HG03571 (cell line): ENCODE results near the gene AATK.

ENCODE experiments used
- ATAC-seq: cut with Tn5 transposase; IDR thresholded peaks from one replicate; pipeline ENCODE4 v1.9.1; 2021; ENCODE audit not compliant: unreplicated experiment

The AATK gene

DNA sequence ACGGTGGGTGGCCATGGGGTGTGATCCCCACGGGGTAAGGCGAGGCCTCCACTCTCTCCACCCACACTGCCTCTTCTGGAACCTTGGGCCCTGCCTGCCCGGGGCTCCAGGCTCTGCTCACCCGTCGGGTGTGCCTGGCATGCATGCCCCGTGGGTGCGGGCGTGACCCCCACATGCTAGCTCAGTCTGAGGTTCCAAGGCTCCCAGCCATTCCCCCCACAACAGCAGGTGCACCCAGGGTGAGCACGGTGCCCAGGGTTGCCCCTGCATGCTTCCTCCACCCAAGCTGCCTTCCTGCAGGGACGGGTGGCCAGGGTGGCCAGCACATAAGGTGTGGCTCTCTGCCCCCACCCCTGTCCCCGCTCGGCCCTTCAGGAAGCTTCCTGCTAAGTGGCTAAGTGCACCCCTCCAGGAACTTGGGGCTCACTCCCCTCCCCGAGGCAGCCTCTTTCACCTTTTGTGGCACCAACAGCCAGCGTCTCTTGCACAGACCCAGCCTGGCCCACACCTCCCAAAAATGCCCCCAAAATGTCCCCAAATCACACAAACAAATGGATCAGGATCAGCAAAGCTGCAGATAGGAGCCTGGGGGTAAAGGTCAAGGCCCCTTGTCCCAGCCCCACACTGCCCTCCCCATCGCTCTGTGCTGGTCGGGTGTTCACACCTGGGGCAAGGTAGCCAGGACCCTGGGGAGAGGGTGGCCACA is 22.2 kb downstream of the AATK start:
- no peak for ATAC-seq

DNA sequence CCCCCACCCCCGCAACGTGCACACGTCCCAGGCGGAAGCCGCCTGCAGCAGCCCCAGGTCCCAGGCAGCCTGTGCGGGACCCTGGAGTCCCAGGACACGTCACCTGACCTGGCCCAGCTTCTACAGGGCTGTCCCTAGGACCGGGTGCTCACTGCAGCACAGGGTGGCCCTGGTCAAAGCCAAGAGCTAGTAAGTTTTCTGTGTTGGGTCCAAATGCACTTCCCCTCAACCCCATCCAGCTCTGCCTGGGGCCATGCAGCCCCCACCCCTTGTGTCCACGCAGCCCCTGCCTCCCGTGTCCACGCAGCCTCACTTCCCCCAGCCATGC is 22.9 kb downstream of the AATK start:
- ATAC-seq, result no peak

DNA sequence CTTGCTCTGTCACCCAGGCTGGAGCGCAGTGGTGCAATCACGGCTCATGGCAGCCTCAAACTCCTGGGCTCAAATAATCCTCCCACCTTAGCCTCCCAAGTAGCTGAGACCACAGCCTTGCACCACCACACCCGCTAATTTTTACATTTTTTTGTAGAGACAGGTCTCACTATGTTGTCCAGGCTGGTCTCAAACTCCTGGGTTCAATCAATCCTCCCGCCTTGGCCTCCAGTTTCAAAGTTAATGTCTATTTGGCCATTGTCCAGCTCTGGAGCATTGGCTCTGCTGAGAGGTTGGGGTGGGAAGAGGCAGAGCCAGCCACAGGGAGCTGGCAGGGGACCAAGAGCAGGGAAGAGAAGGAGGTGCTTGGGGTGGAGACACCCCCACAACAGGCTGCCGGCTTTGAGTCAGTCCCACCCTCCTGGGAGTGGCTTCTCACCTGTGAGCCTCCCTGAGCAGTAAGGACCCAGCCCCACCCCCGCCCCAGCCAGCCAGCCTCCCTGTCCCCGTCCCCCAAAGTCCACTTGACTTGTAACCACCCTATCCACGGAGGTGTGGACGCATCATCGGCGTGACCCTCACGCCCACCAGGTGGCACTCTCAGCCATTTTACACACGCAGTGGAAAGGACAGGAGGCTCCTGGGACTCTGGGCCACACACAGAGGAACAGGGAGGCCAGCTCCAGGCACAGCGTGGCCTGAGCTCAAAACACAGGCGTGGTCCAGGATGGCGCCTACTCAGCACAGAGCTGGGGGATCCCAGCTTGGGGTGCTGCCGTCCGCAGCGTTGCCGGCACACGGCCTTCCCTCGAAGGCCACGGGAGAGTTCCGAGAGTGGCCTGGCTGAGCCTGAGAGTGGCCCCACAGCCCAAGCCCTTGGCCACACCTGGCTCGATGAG is 23.5 kb downstream of the AATK start:
- no peak for ATAC-seq

DNA sequence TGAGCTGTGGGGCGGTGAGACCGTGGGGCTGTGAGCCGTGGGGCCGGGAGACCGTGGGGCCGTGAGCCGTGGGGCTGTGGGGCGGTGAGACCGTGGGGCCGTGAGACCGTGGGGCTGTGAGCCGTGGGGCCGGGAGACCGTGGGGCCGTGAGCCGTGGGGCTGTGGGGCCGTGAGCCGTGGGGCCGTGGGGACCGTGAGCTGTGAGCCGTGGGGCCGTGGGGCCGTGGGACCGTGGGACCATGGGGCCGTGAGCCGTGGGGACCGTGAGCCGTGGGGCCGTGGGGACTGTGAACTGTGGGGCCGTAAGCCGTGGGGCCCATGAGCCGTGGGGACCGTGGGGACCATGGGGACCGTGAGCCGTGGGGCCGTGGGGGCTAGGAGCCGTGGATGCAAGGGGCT is 25.3 kb downstream of the AATK start:
- ATAC-seq, result no peak

DNA sequence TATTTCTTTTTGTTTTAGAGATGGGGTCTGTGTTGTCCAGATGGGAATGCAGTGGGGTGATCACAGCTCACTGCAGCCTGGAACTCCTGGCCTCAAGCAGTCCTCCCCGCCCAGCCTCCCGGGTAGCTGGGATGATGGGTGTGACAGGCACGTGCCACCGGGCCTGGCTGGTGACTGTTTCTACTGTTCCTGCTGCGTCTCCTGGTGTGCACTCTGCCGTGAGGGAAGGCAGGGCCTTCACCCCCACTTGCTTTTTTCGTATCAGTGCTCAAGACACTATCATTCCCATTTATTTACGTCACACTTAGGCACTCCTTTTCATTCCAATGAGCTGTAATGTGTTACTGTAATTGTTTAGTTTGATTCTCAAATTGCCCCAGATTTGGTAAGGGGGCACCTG is 26.0 kb downstream of the AATK start:
- ATAC-seq, result no peak

DNA sequence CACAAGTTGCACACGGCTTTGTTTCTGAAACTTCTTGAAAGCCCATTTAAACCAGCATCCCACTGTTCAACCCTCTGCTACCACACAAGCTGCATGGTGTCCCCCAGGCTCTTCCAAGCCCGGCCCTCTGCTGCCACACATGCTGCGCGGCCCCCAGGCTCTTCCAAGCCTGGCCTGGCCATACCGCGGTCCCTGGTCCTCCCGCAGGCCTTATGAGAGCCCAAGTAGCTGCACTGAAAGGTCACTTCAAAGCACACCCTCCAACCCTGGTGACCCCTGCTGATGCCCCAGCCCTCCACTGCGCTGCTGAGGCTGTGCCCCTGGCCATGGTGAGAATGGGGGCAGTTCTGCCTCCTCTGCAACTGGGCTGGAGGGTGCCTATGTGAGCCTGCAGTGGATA is 26.6 kb downstream of the AATK start:
- ATAC-seq, result no peak

DNA sequence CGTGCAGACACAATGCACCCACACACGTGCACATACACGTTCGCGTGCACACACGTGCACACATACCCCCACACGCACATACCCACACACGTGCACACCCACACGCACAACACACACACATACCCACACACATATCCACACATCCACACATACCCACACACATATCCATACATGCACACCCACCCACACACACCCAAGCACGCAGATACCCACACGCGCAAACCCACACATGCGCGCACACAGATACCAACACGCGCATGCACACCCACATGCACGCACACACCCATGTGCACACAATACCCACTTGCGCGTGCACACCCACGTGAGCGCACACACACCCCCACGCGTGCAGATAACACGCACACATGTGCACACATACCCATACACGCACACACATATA is 27.5 kb downstream of the AATK start:
- no peak for ATAC-seq

DNA sequence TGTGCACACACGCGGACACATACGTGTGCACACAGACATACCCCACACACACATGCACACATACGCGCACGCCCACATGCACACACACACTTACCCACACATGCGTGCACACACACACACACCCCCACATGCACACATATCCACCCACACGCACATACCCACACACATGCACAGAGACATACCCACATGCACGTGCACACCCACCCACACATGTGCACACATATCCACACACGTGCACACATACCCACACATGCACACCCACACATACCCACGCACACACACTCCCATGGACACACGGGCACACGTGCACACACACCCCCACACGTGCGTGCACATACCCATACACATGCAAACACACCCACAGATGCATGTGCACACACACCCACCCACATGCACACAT is 27.9 kb downstream of the AATK start:
- no peak for ATAC-seq

DNA sequence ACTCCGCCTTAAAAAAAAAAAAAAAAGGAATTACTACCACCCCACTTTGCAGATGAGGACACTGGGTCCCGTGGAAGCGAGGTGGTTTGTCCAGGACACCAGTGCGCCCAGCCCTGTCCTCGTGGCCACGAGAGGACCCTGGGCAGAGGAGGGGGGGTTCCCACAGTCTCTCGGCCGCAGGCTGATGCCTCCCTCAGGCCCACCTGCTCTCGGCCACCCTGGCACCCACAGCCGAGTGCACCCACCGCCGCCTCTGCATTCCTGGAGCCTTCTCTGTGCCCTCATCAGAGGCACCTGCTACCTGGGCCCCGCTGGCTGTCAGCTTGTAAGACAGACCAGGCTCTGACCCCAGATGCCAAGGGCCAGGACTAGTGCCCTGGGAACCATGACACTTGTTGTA is 28.8 kb downstream of the AATK start:
- no peak for ATAC-seq

DNA sequence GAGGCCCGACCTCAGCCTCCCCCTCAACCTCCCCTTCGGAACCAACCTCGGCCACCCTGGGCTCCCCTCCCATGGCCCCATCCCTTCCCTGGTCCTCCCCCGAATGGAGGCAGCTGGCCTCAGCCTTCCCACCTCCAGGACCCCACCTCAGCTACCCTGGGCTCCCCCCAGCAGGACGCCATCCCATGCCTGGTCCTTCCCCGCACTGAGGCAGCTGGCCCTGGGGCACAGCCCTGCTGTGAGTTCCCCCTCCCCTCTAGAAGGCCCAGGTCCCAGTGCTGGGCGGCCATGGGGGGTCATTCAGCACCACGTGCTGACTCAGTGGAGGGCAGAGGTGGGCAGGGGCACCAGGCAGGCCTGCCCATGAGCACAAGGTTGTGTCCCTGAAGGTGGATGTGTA is 29.7 kb downstream of the AATK start:
- no peak for ATAC-seq

DNA sequence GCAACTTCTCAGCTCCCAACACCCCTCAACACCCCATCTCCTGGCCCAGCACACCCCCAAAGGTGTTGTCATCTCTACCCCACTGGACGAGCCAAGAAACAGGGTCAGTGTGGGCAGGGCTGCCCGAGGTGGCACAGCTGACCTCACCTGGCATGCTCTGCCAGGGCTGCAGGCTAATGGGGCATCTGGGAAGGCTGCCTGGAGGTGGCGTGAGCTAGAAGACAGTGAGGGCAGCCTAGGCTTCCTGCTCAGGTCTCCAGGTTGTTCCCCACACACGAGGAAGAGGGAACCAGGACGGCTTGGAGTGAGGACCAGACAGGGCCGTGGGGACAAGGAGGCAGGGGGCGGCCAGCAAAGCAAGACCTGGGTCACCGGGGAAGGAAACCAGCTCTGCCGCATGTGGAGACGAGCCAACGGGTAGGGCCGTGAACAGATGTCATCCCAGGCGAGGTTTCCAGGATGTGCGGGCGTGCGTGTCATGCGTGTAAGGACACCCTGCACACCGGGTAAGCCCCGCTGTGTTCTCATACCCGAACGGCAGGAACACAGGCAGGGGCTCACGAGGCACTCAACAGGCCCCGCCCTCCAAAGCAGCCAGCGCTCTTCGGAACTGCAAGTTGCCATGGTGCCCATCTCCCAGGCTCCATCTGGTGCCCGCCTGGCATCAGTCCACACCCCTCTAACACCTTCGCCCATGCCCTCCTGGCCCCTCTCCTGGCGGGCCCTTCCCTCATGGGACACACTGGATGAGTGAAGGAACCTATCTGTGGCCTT is 30.3 kb downstream of the AATK start:
- ATAC-seq, result no peak

DNA sequence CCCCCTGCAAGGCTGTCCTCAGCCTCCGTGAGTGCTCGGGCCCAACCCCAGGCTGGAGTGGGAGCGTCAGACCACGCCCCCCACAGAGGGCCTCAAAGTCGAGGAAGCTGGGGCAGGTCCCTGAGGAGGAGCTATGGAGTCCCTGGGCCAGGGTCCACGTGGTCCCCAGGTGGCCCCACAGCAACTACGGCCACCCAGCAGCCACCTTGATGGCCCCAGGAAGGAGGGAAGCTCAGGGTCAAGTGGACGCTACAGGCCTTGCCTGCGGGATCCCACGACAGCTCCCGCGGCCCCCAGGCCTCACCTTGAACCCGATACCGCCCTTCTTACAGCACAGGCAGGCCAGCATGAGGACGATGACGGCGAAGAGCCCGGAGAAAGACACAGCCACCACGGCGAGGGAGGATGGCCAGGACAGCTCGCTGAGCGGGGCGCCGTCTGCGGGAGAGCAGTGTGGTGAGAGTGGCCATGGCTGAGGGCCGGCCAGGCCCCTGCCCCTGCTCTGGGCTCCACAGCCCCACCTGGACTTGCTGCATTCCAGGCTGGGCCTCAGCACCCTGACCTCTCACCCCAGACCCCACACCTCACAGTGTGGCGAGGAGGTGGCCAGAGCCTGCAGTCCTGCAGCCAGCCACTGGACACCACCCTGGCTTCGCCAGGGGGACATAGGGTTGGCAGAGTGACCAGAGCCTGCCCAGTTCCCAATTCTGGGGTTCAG is 31.8 kb downstream of the AATK start:
- ATAC-seq, result no peak

DNA sequence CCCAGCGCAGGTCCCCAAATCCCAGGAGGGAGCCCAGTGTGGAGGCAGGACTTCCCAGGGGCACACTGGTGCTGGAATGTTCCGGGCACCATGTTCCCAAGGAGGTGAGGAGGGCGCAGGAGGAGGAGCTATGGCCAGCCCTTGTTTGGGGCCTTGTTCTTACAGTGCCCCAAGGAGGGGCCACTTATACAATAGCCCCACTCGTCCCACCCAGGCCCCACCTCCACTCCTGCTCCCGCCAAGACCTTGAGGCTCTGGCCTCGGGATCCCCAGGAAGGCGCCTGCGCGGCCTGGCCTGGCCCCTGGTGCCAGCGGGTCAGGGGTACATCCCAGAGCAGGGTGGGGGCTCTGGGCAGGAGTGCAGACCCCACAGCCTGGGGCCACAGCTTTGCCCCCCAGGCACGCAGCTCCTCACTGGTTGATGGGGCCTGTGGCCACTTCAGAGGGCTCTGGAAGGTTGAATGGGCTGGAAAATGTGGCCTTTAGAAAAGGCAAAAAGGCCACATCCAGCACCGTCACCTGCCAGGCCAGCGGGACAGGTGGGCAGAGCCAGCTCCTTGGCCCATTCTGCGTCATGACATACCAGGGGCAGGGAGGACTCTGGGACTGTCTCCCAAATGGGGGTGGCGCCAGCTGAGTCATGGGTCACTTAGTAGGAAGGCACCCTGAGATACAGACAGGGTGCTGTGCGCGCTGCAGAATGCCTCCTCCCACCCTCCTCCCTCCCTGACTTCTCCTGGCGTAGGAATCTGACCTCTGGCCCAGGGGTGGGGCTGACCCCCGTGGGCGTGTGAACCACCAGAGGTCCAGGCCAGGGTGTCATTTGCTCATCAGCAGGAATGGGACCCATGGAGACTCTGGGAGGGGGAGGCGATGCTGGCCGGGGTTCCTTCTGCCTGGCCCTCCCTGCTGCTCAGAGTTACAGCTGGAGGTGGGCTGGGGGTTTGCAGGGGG is 33.0 kb downstream of the AATK start:
- ATAC-seq, result no peak

DNA sequence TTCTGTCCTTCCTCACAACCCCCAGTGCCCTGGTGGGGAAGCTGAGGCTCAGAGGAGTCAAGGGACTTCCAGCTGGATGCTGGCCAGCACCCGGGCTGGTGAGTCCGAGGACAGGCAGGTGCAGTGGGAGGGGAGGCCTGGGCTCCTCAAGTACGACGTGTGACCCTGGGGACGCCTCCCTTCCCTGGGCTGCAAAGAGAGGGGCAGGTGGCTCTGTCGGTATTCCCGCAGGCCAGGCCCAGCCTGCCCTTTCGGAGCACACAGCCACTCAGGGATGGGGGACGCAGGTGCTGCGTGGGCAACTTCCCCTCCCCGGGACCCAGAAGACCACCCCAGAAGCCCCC is 33.9 kb downstream of the AATK start:
- no peak for ATAC-seq

DNA sequence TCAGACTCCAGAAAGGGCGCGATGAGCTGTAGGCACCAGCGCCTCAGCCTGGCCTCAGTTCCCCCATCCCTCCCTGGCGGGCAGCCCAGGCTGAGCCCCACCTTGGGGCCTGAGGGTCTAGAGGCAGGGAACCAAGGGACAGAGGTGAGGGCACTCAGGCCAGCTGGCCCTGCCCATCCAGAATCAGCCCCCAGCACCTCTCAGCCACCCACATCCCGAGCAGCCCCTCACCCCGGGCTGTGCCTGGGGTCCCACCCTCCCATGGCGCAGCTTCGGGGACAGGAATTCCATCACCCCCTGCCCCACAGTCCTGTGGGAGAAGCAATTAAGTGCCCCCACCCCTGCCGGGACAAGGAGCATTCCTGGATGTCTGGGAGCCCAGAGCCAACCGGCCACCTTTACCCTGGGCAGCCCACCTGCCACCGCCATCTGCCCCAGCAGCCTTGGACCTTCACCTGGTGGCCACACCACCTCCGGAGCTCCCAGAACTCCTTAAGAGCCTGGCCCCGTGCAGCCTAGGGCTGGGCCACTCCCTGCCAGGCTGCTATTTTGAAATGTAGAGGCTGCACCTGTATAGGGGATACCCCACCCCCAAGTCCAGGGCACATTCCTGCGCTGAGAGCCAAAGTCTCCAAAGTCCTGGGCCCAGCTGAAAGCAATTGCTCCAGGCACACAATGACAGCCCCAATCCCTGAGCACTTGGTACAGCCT is 34.4 kb downstream of the AATK start:
- ATAC-seq, result no peak

DNA sequence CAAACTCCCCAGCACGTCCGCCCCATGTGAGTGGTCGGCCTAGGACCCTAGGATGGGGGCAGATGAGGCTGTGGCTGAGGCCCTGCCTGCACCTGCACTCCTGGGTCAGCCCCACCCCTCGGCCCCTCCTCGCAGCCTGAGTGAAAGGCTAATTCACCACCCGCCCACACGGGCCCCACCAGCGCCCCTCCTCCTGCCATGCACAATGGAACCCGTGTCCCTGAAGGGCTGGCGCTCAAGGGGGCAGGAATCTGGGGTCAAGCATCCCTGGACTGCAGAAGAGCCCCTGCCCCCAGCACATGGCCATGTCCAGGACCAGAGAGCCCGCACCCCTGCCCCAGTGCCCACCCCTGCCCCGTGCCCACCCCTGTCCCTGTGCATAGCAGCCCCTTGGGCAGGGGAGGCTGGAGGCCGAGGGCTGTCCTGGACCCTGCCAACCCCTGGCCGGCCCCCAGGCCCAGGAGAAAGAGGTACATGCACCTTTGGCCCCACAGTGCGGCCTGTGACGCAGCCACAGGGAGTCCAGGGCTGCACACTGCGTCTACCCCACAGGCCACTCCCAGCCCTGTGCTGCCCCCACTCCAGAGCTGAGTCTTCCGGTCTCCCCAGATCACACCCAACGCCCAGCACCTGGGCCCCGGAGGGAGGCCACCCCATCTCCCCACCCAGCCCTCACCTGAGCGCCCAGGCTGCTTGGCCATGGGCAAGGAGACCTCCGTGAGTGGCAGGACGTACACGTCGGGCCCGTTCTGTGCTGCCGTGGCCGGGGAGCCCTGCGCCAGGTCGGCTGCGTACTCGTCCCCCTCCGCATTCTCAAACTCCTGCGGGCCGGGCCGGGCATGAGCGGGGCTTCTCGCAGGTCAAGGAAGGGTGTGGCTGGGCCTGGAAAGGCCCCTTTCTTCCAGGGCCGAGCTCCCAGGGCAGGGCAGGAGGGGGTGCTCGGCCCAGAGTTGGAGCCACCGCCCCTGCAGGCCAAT is 35.3 kb downstream of the AATK start:
- no peak for ATAC-seq

DNA sequence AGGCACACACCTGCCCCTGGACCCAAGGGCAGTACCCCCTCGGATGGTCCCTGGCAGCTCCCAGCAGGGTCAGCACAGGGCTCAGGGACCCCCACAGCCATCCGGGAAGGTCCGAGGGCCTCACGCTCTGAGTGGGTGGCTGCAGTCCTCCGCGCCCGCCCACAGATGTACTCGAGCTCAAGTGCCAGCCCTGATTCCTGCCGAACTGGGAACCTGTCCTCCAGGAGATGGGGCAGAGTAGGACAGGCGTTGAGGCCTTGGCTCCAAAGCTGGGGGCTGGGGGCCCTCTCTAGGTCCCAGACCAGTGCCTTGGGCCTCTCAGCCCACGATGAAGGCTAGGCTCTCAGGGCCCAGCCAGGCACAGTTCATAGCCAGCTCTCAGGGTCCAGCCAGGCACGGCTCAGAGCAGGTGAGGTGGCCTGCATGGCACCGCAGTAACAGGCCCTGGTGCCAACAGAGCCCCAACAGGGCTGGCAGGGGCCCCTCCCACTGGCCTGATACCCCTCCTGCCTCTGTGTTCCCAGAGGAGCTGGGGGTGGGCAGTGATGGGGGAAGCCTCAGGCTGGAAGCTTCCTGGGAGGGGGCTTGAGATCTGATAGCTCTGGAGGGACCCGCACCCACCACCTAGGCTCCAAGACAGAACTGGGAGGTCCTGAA is 36.2 kb downstream of the AATK start:
- no peak for ATAC-seq

DNA sequence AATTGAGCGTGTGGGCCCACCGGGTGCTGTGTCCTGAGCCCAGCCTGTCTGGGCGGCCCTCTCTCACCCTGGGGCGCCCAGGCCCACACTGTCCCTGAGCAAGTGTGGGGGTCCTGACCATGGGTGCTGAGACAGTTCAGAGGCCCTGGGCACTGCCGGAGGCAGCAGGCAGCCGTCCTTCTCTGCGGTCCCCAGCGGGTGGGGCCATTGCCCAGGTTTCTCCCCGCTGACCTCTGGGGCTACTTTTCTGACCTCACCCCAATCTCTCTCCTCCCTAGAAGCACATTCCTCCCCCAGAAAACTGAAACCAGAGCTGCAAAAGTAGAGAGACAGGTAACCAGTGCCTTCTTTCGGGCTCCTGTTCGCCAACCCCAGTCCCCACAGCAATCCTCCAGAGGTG is 36.7 kb downstream of the AATK start:
- ATAC-seq, result no peak
